Endothelial cell of umbilical vein (primary cell): ENCODE measurements around the gene PPP3CA.

ENCODE experiments used
- EZH2 ChIP-seq: IDR thresholded peaks from 2 replicates; pipeline ENCODE4 v1.6.1; 2012; ENCODE audit warnings: borderline replicate concordance, low read depth, mild to moderate bottlenecking, moderate library complexity, low read length, inconsistent platforms; ENCODE audit not compliant: severe bottlenecking
- FOS ChIP-seq: IDR thresholded peaks from 2 replicates; pipeline ENCODE4 v1.6.1; 2011; ENCODE audit warnings: mild to moderate bottlenecking, low read length, moderate library complexity, borderline replicate concordance; ENCODE audit not compliant: insufficient read depth
- JUN ChIP-seq: IDR thresholded peaks from 2 replicates; pipeline ENCODE4 v1.6.1; 2011; ENCODE audit warnings: borderline replicate concordance, low read depth; ENCODE audit not compliant: insufficient read length, insufficient read depth
- MYC ChIP-seq: IDR thresholded peaks from one replicate; pipeline ENCODE4 v1.6.1; 2011; ENCODE audit warnings: mild to moderate bottlenecking, low read depth, low read length
- POLR2A ChIP-seq: IDR thresholded peaks from 2 replicates; pipeline ENCODE4 v1.6.1; 2012; ENCODE audit warnings: low read depth, mild to moderate bottlenecking, control low read depth, low read length
- POLR2AphosphoS5 ChIP-seq: IDR thresholded peaks from 2 replicates; pipeline ENCODE4 v1.6.1; 2012; ENCODE audit warnings: low read depth, mild to moderate bottlenecking, control low read depth, low read length, moderate library complexity; ENCODE audit not compliant: insufficient read depth
- TF ChIP-seq, protein P1 (sequence below), 2 donors: IDR thresholded peaks; 1 replicate in 1 of 2; 2 replicates in 1 of 2; pipeline ENCODE4 v1.5.1; 2011; ENCODE audit warnings: low read length in 2 of 2, mild to moderate bottlenecking in 2 of 2, moderate library complexity in 2 of 2, control low read depth in 1 of 2, inconsistent platforms in 1 of 2, low read depth in 1 of 2; ENCODE audit not compliant: insufficient read depth in 1 of 2; ENCODE audit errors: extremely low read depth in 1 of 2
- TF ChIP-seq, protein P2 (sequence below): IDR thresholded peaks from 2 replicates; pipeline ENCODE4 v1.6.1; 2011; ENCODE audit not compliant: insufficient read depth, insufficient read length

DNA sequence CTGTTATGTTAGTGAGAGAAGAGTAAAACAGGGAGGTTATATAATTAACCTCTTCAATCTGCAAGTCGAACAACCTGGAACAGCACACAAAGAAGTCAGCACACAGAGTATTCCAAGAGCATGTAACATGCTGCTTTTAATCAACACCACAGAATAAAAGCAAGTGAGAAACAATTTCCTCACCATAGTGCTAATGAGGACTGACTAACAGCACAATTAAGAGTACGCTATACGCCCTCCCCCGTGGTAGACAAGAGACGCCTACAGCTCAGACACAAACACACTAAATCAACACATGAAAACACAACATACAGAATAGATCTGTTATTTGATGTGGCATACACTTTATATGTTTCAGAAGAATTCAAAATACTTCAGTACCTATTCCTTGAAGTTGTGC lies 103.0 kb downstream of the PPP3CA start:
- TF ChIP-seq, protein P1, sequence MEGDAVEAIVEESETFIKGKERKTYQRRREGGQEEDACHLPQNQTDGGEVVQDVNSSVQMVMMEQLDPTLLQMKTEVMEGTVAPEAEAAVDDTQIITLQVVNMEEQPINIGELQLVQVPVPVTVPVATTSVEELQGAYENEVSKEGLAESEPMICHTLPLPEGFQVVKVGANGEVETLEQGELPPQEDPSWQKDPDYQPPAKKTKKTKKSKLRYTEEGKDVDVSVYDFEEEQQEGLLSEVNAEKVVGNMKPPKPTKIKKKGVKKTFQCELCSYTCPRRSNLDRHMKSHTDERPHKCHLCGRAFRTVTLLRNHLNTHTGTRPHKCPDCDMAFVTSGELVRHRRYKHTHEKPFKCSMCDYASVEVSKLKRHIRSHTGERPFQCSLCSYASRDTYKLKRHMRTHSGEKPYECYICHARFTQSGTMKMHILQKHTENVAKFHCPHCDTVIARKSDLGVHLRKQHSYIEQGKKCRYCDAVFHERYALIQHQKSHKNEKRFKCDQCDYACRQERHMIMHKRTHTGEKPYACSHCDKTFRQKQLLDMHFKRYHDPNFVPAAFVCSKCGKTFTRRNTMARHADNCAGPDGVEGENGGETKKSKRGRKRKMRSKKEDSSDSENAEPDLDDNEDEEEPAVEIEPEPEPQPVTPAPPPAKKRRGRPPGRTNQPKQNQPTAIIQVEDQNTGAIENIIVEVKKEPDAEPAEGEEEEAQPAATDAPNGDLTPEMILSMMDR (IDR thresholded peaks at IDR 0.05; ENCODE audit: extremely low read depth in 1 of 2, insufficient read depth in 1 of 2, low read depth in 1 of 2, low read length in 2 of 2), result no peak
- TF ChIP-seq POLR2AphosphoS5 (no peak), JUN (no peak), EZH2 (no peak), POLR2A (no peak), FOS (no peak), MYC (no peak)
- TF ChIP-seq, protein P2, sequence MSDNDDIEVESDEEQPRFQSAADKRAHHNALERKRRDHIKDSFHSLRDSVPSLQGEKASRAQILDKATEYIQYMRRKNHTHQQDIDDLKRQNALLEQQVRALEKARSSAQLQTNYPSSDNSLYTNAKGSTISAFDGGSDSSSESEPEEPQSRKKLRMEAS, result no peak
